ENCODE results near the gene HIRIP3. TPM values are rescaled to one million over a fixed set of nuclear protein-coding genes. Genes with fewer than 3 reads are reported as not detected.

The HIRIP3 gene
- total and polyA plus RNA-seq, 2 of the 13 experiments (the other 11 are each of a cell fraction or from before 2014, with no cell fraction given) = 12.6 to 17.2 TPM

DNA sequence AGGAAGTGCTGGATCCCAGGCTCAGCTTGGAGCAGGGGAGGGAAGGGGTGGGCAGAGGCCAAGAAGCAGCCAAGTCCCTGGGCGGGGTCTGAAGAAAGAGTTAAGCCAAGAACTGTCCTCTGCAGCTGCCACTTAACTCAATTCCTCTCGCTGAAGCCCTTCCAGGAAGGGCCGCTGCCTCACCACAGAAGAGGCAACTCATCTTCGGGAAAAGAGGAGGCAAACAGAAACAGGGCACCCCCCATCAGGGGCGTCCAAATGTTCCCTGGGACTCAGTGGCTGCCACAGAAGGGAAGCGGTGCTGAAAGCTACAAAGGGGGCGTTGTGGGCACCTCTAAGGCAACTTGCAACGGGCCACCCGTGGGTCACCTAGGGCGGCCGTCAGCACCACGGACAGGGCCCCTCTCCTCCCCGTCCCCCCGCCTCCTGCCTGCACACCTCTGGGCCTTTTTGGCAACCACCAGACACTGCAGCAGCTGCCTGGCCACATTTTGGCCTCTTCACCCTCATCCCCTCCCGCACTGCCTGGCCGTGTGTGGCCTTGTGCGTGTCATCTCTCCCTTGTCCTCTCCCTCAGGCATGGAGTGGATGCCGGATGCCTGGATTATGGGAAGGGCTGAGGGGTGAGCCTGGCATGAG lies 33.1 kb upstream of the HIRIP3 start (continued):
- TF ChIP-seq MEIS1 (CRISPR knock-in tag; IDR thresholded peaks at IDR 0.05; ENCODE audit: borderline replicate concordance) (no peak), PHB2 (IDR thresholded peaks at IDR 0.05; ENCODE audit: partially characterized antibody) (no peak), ZNF232 (CRISPR knock-in tag; IDR thresholded peaks at IDR 0.05; ENCODE audit: borderline replicate concordance) (no peak), MXI1 (IDR thresholded peaks at IDR 0.05; ENCODE audit: borderline replicate concordance, low read depth, low read length) (0 out of 3 replicates have a peak, but pooled peaks have one; percentile 29), SMAD1 (CRISPR knock-in tag; IDR thresholded peaks at IDR 0.05; ENCODE audit: borderline replicate concordance, low read depth) (no peak), SKI (IDR thresholded peaks at IDR 0.05; ENCODE audit: partially characterized antibody) (no peak), DPF2 (CRISPR knock-in tag; IDR thresholded peaks at IDR 0.05; ENCODE audit: borderline replicate concordance, low read depth) (no peak), TBL1XR1 (IDR thresholded peaks at IDR 0.05; ENCODE audit: borderline replicate concordance, low read length, partially characterized antibody) (no peak), HMG20B (CRISPR knock-in tag; conservative IDR thresholded peaks at IDR 0.05) (no peak), HMG20A (CRISPR knock-in tag; IDR thresholded peaks at IDR 0.05; ENCODE audit: borderline replicate concordance) (no peak), MTF1 (CRISPR knock-in tag; IDR thresholded peaks at IDR 0.05) (no peak), ISX (CRISPR knock-in tag; conservative IDR thresholded peaks at IDR 0.05) (no peak), KAT8 (CRISPR knock-in tag; IDR thresholded peaks at IDR 0.05) (no peak), SAFB2 (CRISPR knock-in tag; IDR thresholded peaks at IDR 0.05; ENCODE audit: borderline replicate concordance, low read depth) (0 out of 2 replicates have a peak, but pooled peaks have one; percentile 59), SCMH1 (CRISPR knock-in tag; IDR thresholded peaks at IDR 0.05; ENCODE audit: borderline replicate concordance) (no peak), SNAPC2 (CRISPR knock-in tag; IDR thresholded peaks at IDR 0.05) (no peak)
- TF ChIP-seq, protein P1, sequence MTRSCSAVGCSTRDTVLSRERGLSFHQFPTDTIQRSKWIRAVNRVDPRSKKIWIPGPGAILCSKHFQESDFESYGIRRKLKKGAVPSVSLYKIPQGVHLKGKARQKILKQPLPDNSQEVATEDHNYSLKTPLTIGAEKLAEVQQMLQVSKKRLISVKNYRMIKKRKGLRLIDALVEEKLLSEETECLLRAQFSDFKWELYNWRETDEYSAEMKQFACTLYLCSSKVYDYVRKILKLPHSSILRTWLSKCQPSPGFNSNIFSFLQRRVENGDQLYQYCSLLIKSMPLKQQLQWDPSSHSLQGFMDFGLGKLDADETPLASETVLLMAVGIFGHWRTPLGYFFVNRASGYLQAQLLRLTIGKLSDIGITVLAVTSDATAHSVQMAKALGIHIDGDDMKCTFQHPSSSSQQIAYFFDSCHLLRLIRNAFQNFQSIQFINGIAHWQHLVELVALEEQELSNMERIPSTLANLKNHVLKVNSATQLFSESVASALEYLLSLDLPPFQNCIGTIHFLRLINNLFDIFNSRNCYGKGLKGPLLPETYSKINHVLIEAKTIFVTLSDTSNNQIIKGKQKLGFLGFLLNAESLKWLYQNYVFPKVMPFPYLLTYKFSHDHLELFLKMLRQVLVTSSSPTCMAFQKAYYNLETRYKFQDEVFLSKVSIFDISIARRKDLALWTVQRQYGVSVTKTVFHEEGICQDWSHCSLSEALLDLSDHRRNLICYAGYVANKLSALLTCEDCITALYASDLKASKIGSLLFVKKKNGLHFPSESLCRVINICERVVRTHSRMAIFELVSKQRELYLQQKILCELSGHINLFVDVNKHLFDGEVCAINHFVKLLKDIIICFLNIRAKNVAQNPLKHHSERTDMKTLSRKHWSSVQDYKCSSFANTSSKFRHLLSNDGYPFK (CRISPR knock-in tag; IDR thresholded peaks at IDR 0.05; ENCODE audit: borderline replicate concordance) = no peak
- TF ChIP-seq, protein P2, sequence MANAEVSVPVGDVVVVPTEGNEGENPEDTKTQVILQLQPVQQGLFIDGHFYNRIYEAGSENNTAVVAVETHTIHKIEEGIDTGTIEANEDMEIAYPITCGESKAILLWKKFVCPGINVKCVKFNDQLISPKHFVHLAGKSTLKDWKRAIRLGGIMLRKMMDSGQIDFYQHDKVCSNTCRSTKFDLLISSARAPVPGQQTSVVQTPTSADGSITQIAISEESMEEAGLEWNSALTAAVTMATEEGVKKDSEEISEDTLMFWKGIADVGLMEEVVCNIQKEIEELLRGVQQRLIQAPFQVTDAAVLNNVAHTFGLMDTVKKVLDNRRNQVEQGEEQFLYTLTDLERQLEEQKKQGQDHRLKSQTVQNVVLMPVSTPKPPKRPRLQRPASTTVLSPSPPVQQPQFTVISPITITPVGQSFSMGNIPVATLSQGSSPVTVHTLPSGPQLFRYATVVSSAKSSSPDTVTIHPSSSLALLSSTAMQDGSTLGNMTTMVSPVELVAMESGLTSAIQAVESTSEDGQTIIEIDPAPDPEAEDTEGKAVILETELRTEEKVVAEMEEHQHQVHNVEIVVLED (CRISPR knock-in tag; IDR thresholded peaks at IDR 0.05; ENCODE audit: borderline replicate concordance) = no peak
- TF ChIP-seq, protein P3, sequence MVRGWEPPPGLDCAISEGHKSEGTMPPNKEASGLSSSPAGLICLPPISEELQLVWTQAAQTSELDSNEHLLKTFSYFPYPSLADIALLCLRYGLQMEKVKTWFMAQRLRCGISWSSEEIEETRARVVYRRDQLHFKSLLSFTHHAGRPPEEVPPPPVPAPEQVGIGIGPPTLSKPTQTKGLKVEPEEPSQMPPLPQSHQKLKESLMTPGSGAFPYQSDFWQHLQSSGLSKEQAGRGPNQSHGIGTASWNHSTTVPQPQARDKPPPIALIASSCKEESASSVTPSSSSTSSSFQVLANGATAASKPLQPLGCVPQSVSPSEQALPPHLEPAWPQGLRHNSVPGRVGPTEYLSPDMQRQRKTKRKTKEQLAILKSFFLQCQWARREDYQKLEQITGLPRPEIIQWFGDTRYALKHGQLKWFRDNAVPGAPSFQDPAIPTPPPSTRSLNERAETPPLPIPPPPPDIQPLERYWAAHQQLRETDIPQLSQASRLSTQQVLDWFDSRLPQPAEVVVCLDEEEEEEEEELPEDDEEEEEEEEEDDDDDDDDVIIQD (CRISPR knock-in tag; IDR thresholded peaks at IDR 0.05; ENCODE audit: low read depth) = no peak
- TF ChIP-seq, protein P4, sequence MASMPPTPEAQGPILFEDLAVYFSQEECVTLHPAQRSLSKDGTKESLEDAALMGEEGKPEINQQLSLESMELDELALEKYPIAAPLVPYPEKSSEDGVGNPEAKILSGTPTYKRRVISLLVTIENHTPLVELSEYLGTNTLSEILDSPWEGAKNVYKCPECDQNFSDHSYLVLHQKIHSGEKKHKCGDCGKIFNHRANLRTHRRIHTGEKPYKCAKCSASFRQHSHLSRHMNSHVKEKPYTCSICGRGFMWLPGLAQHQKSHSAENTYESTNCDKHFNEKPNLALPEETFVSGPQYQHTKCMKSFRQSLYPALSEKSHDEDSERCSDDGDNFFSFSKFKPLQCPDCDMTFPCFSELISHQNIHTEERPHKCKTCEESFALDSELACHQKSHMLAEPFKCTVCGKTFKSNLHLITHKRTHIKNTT (CRISPR knock-in tag; IDR thresholded peaks at IDR 0.05) = no peak
- TF ChIP-seq, protein P5, sequence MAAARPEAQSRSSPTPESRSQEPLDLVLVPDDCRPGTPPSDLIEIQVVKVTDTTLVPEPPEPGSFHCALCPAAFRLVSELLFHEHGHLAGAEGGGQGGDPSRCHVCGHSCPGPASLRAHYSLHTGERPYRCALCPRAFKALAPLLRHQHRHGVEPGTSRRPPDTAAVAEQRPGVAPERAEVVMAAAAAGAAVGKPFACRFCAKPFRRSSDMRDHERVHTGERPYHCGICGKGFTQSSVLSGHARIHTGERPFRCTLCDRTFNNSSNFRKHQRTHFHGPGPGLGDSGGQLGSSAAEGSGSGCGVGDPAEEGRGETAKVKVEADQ (CRISPR knock-in tag; IDR thresholded peaks at IDR 0.05; ENCODE audit: borderline replicate concordance) = no peak
- TF ChIP-seq, protein P6, sequence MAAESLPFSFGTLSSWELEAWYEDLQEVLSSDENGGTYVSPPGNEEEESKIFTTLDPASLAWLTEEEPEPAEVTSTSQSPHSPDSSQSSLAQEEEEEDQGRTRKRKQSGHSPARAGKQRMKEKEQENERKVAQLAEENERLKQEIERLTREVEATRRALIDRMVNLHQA (CRISPR knock-in tag; IDR thresholded peaks at IDR 0.05) = no peak

Measured in HepG2 (cell line).